ENCODE data around the gene ALPL.

Gene ALPL

GRCh38 chr1:21510885-21511578 lies 1.8 kb downstream of the ALPL start:
- Histone ChIP-seq H3K27me3 (ENCODE audit: insufficient read depth, low read length) (0 out of 2 replicates have a peak, but pooled peaks cover 5% of the 10 kb centered on the region), H3K27ac (ENCODE audit: low read depth, low read length, poor library complexity, severe bottlenecking) (no peak overlapping the region), H3K4me3 (ENCODE audit: low read depth, low read length, poor library complexity, severe bottlenecking) (no peak overlapping the region), H3K79me2 (ENCODE audit: insufficient read depth, low read length) (no peaks in the 10 kb centered on the region), H3K4me1 (ENCODE audit: insufficient read depth, low read length, severe bottlenecking) (peaks cover 32% of the 10 kb centered on the region), H3K4me2 (ENCODE audit: low read length) (no peak overlapping the region), H3F3A (ENCODE audit: insufficient read depth, low read length) (no peaks in the 10 kb centered on the region), H3K9me2 (ENCODE audit: low read depth, low read length) (no peaks in the 10 kb centered on the region), H2AFZ (ENCODE audit: low read length) (no peak overlapping the region), H3K9ac (ENCODE audit: low read length) (no peak overlapping the region), H3K36me3 (ENCODE audit: insufficient read depth, low read length) (no peaks in the 10 kb centered on the region), H3K9me3 (ENCODE audit: low read length) (no peaks in the 10 kb centered on the region), H4K20me1 (ENCODE audit: insufficient read depth, low read length) (no peaks in the 10 kb centered on the region)
- no peak for TF ChIP-seq EZH2 (IDR thresholded peaks at IDR 0.05; ENCODE audit: borderline replicate concordance, low read length)
- TF ChIP-seq CTCF (IDR thresholded peaks at IDR 0.05; ENCODE audit: low read length) = peak; percentile 12; the same call in 1 of the 2 replicates

GRCh38 chr1:21511579-21512522 lies 2.6 kb downstream of the ALPL start:
- Histone ChIP-seq H3K4me2 (ENCODE audit: low read length) (no peak overlapping the region), H3K9me3 (ENCODE audit: low read length) (no peaks in the 10 kb centered on the region), H3K4me3 (ENCODE audit: low read depth, low read length, poor library complexity, severe bottlenecking) (no peak overlapping the region), H3K27ac (ENCODE audit: low read depth, low read length, poor library complexity, severe bottlenecking) (no peak overlapping the region), H3K36me3 (ENCODE audit: insufficient read depth, low read length) (no peaks in the 10 kb centered on the region), H3K79me2 (ENCODE audit: insufficient read depth, low read length) (no peaks in the 10 kb centered on the region), H2AFZ (ENCODE audit: low read length) (no peak overlapping the region), H4K20me1 (ENCODE audit: insufficient read depth, low read length) (no peaks in the 10 kb centered on the region), H3F3A (ENCODE audit: insufficient read depth, low read length) (0 out of 2 replicates have a peak, but pooled peaks cover 4% of the 10 kb centered on the region), H3K9ac (ENCODE audit: low read length) (no peak overlapping the region), H3K4me1 (ENCODE audit: insufficient read depth, low read length, severe bottlenecking) (peaks cover 41% of the 10 kb centered on the region), H3K27me3 (ENCODE audit: insufficient read depth, low read length) (0 out of 2 replicates have a peak, but pooled peaks cover 5% of the 10 kb centered on the region), H3K9me2 (ENCODE audit: low read depth, low read length) (no peaks in the 10 kb centered on the region)
- TF ChIP-seq EZH2 (IDR thresholded peaks at IDR 0.05; ENCODE audit: borderline replicate concordance, low read length) = no peak
- TF ChIP-seq CTCF (IDR thresholded peaks at IDR 0.05; ENCODE audit: low read length) = no peak

- Histone ChIP-seq H3F3A (ENCODE audit: insufficient read depth, low read length) (peaks cover 11% of the 10 kb centered on the region; the same call in 1 of the 2 replicates), H3K4me3 (ENCODE audit: low read depth, low read length, poor library complexity, severe bottlenecking) (no peak overlapping the region), H3K4me1 (ENCODE audit: insufficient read depth, low read length, severe bottlenecking) (peaks cover 60% of the 10 kb centered on the region), H3K27me3 (ENCODE audit: insufficient read depth, low read length) (no peaks in the 10 kb centered on the region), H3K9me3 (ENCODE audit: low read length) (no peaks in the 10 kb centered on the region), H3K9ac (ENCODE audit: low read length) (no peak overlapping the region), H3K9me2 (ENCODE audit: low read depth, low read length) (no peaks in the 10 kb centered on the region), H2AFZ (ENCODE audit: low read length) (no peak overlapping the region), H3K79me2 (ENCODE audit: insufficient read depth, low read length) (no peaks in the 10 kb centered on the region), H3K27ac (ENCODE audit: low read depth, low read length, poor library complexity, severe bottlenecking) (peak overlapping the region; percentile 37), H4K20me1 (ENCODE audit: insufficient read depth, low read length) (no peaks in the 10 kb centered on the region), H3K4me2 (ENCODE audit: low read length) (peak overlapping the region; percentile 25; the same call in 1 of the 2 replicates), H3K36me3 (ENCODE audit: insufficient read depth, low read length) (no peaks in the 10 kb centered on the region)
- TF ChIP-seq CTCF (IDR thresholded peaks at IDR 0.05; ENCODE audit: low read length) (no peak), EZH2 (IDR thresholded peaks at IDR 0.05; ENCODE audit: borderline replicate concordance, low read length) (no peak)
Measured at GRCh38 chr1:21514245-21514644, 5.0 kb downstream of the ALPL start.
